ENCODE measurements around the gene SYNPO. TPM values are rescaled to one million over a fixed set of nuclear protein-coding genes. Genes with fewer than 3 reads are reported as not detected.

Gene SYNPO
- total RNA-seq, 1 experiment from 2014 or later = 4.6 TPM

GRCh38 chr5:150658699-150659265 is 18.3 kb downstream of the SYNPO start:
- Histone ChIP-seq H3K36me3 (peaks cover 2% of the 10 kb centered on the region; the same call in 1 of the 2 replicates), H3K27me3 (no peaks in the 10 kb centered on the region), H3K4me3 (no peak overlapping the region), H3K9me3 (no peaks in the 10 kb centered on the region)
- DNase-seq = no peak

GRCh38 chr5:150659360-150660107 is 19.1 kb downstream of the SYNPO start:
- DNase-seq = no peak
- H3K4me3 ChIP-seq = no peak overlapping the region

DNA sequence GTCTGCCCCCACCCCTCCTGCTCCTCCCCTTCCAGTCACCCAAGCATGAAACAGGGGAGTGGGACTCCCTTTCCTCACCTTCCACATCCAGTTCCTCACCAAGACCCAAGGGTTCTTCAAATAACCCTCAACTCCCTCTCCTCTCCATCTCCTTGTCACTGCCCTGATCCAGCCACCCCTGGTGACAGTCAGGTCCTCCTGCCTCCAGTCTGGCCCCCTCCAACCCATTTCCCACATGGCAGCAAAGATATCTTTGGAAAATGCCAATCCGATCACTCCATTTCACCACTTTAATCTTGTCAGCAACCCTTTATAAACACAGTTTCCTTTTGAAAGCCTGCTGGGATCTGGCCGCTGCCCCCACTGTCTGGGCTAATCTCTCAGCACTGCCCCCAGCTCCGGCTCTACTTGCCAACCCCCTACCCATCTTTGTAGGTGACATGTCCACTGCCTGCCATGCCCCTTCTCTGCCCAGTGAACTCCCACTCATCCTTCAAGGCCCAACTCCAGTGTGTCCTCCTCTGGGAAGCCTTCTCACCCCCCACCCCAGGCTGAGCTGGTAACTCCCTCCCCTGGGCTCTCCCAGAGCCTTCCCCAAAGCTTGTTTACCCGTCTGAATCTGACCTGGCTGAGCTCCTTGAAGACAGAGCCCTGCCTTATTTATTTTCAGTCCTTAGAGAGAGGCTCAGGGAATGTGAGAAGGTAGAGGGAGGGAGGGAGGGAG is 19.8 kb downstream of the SYNPO start:
- no peak for DNase-seq
- Histone ChIP-seq H3K4me3 (no peak overlapping the region), H3K36me3 (no peaks in the 10 kb centered on the region), H3K27me3 (no peaks in the 10 kb centered on the region), H3K9me3 (no peaks in the 10 kb centered on the region)

More at GRCh38 chr5:150659360-150660107, 19.1 kb downstream of the SYNPO start:
- no peaks in the 10 kb centered on the region for H3K27me3 ChIP-seq
- H3K36me3 ChIP-seq = no peaks in the 10 kb centered on the region; the same call in 1 of the 2 replicates
- H3K9me3 ChIP-seq = no peaks in the 10 kb centered on the region

- no peaks in the 10 kb centered on the region for H3K36me3 ChIP-seq
- no peaks in the 10 kb centered on the region for H3K9me3 ChIP-seq
- no peaks in the 10 kb centered on the region for H3K27me3 ChIP-seq
- no peak for DNase-seq
- H3K4me3 ChIP-seq = no peak within 1 kb of the TSS
These were observed 20.6 kb downstream of the SYNPO start, which contains the start of gene MYOZ3 for GRCh38 chr5:150661086-150661485. Gene MYOZ3, plus strand, starts transcription at chr5:150661251. Its CDS starts 1,691 bp downstream, at chr5:150662942.

- H3K27me3 ChIP-seq = no peaks in the 10 kb centered on the region
- H3K9me3 ChIP-seq = no peaks in the 10 kb centered on the region
- no peak overlapping the region for H3K4me3 ChIP-seq
- no peaks in the 10 kb centered on the region for H3K36me3 ChIP-seq
- DNase-seq = no peak
These were observed 21.5 kb downstream of the SYNPO start for GRCh38 chr5:150661821-150662596.

DNA sequence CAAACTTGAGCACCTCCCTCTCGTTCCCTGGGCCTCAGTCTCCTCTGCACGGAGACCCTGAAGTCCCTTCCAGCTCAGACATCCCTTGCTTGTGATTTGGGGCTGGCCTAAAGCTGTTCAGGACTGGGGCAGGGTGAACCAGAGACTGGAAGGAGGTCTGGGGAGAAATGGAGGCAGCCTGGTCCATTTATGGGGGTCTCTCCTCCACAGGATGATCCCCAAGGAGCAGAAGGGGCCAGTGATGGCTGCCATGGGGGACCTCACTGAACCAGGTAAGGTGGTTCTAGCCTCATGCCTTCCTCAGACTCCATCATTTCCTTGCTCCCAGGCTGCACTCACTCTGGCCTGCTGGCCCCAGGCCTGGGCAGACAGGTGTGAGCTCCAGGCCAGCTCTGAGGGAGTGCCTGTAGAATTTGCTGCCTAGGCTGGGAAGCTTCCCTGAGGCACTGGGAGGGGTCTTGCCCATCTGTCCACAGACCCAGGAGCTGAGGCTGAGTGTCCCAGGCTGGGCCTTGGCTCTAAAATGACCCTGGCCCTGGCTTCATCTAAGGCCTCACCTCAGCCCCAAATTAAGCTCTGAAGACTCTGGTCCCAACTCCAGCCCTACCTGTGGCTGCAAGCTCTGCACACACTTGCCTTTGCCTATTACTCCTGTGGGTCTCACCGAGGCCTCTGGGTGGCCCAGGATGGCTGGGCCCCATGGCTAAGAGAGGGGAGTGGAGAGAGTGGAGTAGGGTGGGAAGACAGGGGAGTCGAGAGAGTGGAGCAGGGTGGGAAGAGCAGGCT is 22.5 kb downstream of the SYNPO start:
- Histone ChIP-seq H3K27me3 (no peaks in the 10 kb centered on the region), H3K36me3 (no peaks in the 10 kb centered on the region), H3K4me3 (no peak overlapping the region), H3K9me3 (no peaks in the 10 kb centered on the region)
- DNase-seq = no peak

DNA sequence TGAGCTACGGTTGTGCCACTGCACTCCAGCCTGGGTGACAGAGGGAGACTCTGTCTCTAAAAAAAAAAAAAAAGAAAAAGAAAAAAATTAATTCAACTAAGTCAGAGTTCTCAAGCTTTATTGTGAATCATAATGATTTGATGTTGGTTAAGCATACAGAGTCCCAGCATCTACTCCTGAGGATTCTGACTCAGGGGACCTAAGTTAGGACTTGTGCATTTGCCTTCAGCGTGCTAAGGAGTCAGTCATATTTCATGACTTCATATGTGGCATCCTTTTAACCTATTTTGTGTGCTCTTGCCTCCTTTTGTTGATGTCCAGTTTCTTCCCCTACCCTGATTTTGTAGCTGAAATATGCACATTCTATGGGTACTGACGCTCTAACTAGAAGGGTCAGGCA is 23.5 kb downstream of the SYNPO start:
- H3K27me3 ChIP-seq = no peaks in the 10 kb centered on the region
- no peaks in the 10 kb centered on the region for H3K9me3 ChIP-seq
- no peak overlapping the region for H3K4me3 ChIP-seq
- no peak for DNase-seq
- H3K36me3 ChIP-seq = no peaks in the 10 kb centered on the region

DNA sequence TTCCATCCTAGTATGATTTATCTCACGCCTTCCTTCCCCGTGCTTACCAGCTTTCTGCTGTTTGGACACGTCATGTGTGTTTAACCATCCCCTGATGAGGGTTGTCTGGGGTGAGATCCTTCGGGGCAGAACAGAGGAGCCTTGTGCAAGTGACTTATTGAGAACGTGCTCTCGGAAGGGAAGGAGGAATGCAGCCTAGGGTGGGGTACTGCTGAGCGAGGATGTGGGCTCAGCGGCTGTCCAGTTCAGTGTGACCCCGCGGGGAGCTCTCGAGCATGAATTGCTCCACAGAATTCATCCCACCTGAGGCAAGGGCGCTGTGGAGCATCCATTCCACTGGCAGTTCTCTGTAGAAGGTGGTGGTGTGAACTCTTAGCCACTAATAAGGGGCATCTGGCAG is 24.6 kb downstream of the SYNPO start:
- DNase-seq = no peak
- Histone ChIP-seq H3K36me3 (no peaks in the 10 kb centered on the region), H3K9me3 (no peaks in the 10 kb centered on the region), H3K27me3 (no peaks in the 10 kb centered on the region), H3K4me3 (no peak overlapping the region)

DNA sequence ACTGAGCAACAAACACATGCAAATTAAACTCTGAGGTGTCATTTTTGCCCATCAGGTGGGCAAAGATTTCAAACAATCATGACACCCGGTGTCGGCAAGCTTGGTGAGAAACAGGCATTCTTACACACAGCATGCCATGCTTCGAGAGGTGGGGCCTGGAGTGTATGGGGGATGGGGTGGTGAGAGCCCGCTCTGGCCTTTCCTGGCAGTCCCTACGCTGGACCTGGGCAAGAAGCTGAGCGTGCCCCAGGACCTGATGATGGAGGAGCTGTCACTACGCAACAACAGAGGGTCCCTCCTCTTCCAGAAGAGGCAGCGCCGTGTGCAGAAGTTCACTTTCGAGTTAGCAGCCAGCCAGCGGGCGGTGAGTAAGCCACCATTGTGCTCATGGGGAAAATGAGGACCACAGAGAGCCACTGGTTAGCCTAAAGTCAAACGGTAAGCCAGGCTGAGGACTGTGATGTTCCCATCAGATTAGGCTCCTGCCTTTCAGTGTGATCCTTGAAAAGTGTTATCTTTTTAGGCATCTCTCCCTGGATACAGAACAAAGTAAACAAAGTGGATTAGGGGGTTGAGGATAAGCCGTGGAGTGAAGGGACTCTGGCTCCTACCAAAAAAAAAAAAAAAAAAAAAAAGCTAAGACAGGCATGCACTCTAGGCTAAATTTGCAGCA is 30.0 kb downstream of the SYNPO start:
- no peak for DNase-seq
- H3K36me3 ChIP-seq = no peaks in the 10 kb centered on the region
- H3K27me3 ChIP-seq = no peaks in the 10 kb centered on the region
- no peaks in the 10 kb centered on the region for H3K9me3 ChIP-seq
- H3K4me3 ChIP-seq = no peak overlapping the region

DNA sequence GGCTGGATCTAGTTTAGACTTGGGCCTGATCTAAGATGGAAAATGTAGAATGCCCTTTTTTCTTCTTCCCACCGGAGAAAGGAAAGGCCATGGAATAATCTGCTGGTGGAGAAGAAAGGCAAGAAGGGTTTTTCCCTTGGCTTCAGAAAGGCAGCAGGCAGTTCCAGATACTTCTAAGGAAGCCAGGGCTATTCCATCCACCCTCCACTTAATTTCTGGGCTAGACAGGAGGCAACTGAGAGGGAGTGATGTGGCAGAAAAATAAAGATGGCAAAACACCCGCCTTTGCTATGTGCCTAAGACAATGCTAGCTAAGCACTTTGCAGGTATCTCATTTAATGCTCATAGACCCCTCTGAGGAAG is 30.5 kb downstream of the SYNPO start:
- Histone ChIP-seq H3K27me3 (no peaks in the 10 kb centered on the region), H3K9me3 (no peaks in the 10 kb centered on the region), H3K4me3 (no peak overlapping the region), H3K36me3 (no peaks in the 10 kb centered on the region)
- DNase-seq = no peak

DNA sequence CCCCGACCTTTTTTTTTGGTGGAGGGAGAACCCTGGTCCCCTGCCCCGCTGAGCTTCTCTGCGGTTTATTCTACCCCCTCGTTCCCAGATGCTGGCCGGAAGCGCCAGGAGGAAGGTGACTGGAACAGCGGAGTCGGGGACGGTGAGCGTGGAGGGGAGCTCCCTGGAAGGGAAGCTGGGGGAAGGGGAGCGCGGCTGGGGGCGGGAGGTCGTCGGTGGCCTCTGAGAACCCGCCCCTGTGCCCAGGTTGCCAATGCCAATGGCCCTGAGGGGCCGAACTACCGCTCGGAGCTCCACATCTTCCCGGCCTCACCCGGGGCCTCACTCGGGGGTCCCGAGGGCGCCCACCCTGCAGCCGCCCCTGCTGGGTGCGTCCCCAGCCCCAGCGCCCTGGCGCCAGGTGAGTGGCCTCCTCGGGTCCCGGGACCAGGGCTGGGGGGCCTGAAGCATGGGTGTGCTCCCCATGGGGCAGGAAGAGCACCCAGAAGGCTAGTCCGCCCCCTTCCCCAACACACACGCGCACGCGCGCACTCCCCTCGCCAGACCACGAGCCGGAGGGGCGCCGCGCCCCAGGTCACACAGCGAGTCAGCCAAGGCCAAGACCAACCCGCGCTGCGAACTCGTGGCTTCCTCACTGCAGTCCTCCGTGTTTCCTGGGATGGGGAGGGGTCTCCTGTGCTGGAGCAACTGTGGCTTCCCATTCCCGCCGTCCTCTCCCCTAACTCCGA is 31.2 kb downstream of the SYNPO start:
- Histone ChIP-seq H3K9me3 (no peaks in the 10 kb centered on the region), H3K27me3 (no peaks in the 10 kb centered on the region), H3K4me3 (no peak overlapping the region), H3K36me3 (no peaks in the 10 kb centered on the region)
- no peak for DNase-seq

DNA sequence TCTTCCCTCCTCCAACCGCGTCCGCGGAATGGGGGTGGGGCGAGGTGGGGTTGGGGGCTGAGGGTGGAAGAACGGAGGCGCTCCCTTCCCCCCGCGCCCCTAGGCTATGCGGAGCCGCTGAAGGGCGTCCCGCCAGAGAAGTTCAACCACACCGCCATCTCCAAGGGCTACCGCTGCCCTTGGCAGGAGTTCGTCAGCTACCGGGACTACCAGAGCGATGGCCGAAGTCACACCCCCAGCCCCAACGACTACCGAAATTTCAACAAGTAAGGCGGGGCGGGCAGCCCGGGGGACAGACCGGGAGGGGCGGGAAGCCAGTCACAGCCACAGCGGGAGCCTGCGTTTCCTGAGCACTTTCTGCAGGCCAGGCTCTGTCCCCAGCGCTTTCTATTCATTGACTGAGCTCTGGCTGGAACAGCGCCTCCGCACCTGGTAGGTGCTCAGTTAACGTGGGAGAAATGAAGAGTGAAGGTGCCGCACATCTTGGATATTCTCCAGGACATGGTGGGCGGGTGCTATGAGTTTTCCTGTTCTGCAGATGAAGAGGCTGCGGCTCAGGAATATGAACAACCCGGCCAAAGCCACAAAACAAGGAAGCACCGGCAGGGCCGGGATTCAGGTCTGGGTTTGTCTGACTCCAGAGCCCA is 31.9 kb downstream of the SYNPO start:
- no peak for DNase-seq
- no peaks in the 10 kb centered on the region for H3K27me3 ChIP-seq
- H3K9me3 ChIP-seq = no peaks in the 10 kb centered on the region
- no peak overlapping the region for H3K4me3 ChIP-seq
- H3K36me3 ChIP-seq = no peaks in the 10 kb centered on the region

DNA sequence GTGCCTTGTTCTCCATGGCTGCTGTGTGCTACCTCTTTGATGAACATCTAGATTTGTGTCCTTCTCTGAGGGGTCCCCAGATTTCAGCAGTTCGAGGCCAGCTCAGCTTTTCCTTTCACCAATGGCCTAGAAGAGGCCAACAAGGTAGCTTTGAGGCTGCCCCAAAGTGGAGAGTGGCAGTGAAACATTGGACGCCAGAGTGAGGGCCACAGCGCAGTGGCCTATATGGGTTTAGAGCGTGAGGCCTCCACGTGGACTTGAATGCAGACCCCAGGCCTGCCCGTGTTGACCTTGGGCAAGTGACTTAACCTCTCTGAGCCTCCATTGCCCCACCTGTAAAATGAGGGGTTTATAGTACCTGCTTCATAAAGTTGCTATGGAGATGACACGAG is 32.4 kb downstream of the SYNPO start:
- Histone ChIP-seq H3K4me3 (no peak overlapping the region), H3K36me3 (no peaks in the 10 kb centered on the region)
- no peak for DNase-seq

GRCh38 chr5:150674341-150674821 is 33.9 kb downstream of the SYNPO start:
- DNase-seq = no peak
- no peak overlapping the region for H3K4me3 ChIP-seq

More for the DNA sequence above, 32.4 kb downstream of the SYNPO start:
- Histone ChIP-seq H3K27me3 (no peaks in the 10 kb centered on the region), H3K9me3 (no peaks in the 10 kb centered on the region)

GRCh38 chr5:150675069-150675468 is 34.6 kb downstream of the SYNPO start:
- Histone ChIP-seq H3K36me3 (peaks cover 2% of the 10 kb centered on the region; the same call in 1 of the 2 replicates), H3K9me3 (no peaks in the 10 kb centered on the region), H3K4me3 (no peak overlapping the region), H3K27me3 (no peaks in the 10 kb centered on the region)
- no peak for DNase-seq

More at GRCh38 chr5:150674341-150674821, 33.9 kb downstream of the SYNPO start:
- H3K27me3 ChIP-seq = no peaks in the 10 kb centered on the region
- H3K36me3 ChIP-seq = no peaks in the 10 kb centered on the region
- H3K9me3 ChIP-seq = no peaks in the 10 kb centered on the region

Data from MG63 (cell line).